NB4 (cell line): ENCODE data around the gene ANAPC5.
"Not testable (repeated sequence)": the region's sequence is repeated elsewhere in the genome, so short reads cannot be mapped to it uniquely, and the experiment has no call there.

Experiments used
- DNase-seq: peaks from one replicate; pipeline ENCODE4 v3.0.0; 2010; ENCODE audit warnings: low read depth
- H3K4me3 ChIP-seq: one replicate; pipeline ENCODE4 v1.5.1; 2011; ENCODE audit warnings: mild to moderate bottlenecking, low read depth, low read length, moderate library complexity
- CTCF ChIP-seq: IDR thresholded peaks from one replicate; pipeline ENCODE4 v1.5.1; 2012; ENCODE audit warnings: low read depth, low read length
- MAX ChIP-seq: IDR thresholded peaks from 2 replicates; pipeline ENCODE4 v1.6.1; 2011; ENCODE audit warnings: low read depth, low read length
- MYC ChIP-seq: IDR thresholded peaks from 2 replicates; pipeline ENCODE4 v1.6.1; 2011; ENCODE audit warnings: low read depth, low read length
- POLR2A ChIP-seq: IDR thresholded peaks from 2 replicates; pipeline ENCODE4 v1.6.1; 2011; ENCODE audit warnings: mild to moderate bottlenecking; ENCODE audit not compliant: insufficient read length; ENCODE audit errors: extremely low read depth

The ANAPC5 gene

DNA sequence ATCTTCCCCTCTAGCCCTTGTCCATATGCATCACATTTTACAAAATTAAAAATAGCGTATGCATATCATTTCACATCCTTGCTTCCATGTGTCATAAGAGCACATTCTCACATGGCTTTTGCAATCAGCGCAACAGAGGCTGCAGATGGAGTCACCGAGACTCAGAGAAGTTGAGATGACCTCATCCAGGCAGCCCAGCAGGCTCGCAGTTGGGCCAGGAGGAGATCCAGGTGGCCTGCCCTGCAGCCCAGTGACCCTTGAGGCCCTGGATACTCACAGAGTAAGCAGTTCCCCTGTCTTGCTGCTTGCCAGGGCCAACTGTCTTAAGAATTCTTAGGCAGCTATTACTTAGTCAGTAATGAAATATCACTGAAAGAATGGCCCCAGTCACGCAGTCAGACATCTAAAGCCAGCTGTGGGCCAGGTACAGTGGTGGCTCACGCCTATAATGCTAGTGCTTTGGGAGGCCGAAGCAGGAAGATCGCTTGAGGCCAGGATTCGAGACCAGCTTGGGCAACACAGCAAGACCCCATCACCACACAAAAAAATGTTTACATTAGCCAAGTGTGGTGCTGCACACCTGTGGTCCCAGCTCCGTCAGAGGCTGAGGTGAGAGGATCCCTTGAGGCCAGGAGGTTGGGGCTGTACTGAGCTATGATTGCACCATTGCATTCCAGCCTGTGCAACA is 64.8 kb downstream of the ANAPC5 start:
- TF ChIP-seq POLR2A (no peak), MAX (peak; percentile 26; the same call in 1 of the 2 replicates)
- peak; percentile 35 for DNase-seq
- no peak overlapping the region for H3K4me3 ChIP-seq

DNA sequence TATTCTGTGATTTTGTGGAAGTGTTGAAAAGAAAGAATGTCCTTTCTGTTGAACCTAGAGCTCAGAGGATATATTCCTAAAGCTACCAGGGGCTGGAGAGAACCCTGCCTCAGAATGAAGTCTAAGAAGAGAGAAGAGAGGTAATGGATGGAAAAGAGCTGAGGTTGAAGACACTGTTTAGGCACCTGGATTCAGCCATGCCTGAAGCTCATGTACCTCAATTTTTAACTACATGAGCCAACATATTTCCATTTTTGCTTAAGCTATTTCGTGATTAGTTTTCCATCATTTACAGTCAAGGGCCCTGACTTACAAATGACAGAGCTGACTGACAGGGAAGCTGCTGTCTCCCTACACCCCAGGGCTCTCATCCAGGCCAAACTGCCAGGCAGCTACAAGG is 66.4 kb downstream of the ANAPC5 start:
- TF ChIP-seq POLR2A, result no peak
- no peak for TF ChIP-seq MAX
- TF ChIP-seq CTCF, result no peak
- TF ChIP-seq MYC, result no peak
- H3K4me3 ChIP-seq, result no peak overlapping the region
- no peak for DNase-seq

GRCh38 chr12:121284551-121285390 is 67.4 kb downstream of the ANAPC5 start:
- no peak overlapping the region for H3K4me3 ChIP-seq
- DNase-seq, result no peak
- TF ChIP-seq MYC, result no peak
- TF ChIP-seq POLR2A, result no peak
- TF ChIP-seq CTCF, result no peak
- TF ChIP-seq MAX, result no peak

- no peak overlapping the region for H3K4me3 ChIP-seq
- no peak for DNase-seq
- TF ChIP-seq CTCF (no peak), MAX (no peak), MYC (no peak), POLR2A (no peak)
Measured at GRCh38 chr12:121283841-121284240, 68.4 kb downstream of the ANAPC5 start.

- TF ChIP-seq POLR2A (no peak), MAX (no peak), MYC (no peak), CTCF (no peak)
- H3K4me3 ChIP-seq, result no peak overlapping the region
- no peak for DNase-seq
Measured at GRCh38 chr12:121283388-121283787, 68.8 kb downstream of the ANAPC5 start.

DNA sequence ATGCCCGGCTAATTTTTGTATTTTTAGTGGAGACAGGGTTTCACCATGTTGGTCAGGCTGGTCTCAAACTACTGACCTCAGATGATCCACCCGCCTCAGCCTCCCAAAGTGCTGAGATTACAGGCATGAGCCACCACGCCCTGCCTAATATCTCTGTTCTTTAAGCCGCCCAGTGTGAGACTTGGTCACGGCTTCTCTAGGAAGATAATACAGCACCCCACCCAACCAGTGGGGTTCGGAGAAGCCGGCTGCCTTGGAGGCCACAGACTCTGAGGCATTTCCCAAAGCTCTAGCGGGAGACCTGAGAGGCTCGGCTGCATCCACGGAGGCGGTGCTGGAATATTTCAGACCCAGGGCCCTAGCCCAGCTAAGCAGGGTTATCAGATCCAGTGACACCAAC is 69.3 kb downstream of the ANAPC5 start:
- DNase-seq, H3K4me3 ChIP-seq: not testable (repeated sequence)
